GM12872 (cell line): ENCODE results near the gene CYP4F8.

ENCODE experiments used
- TF ChIP-seq, protein P1 (sequence below): IDR thresholded peaks from 3 replicates; pipeline ENCODE4 v1.5.1; 2011; ENCODE audit warnings: low read depth, mild to moderate bottlenecking, low read length, moderate library complexity; ENCODE audit not compliant: insufficient read depth

CYP4F8 gene

DNA sequence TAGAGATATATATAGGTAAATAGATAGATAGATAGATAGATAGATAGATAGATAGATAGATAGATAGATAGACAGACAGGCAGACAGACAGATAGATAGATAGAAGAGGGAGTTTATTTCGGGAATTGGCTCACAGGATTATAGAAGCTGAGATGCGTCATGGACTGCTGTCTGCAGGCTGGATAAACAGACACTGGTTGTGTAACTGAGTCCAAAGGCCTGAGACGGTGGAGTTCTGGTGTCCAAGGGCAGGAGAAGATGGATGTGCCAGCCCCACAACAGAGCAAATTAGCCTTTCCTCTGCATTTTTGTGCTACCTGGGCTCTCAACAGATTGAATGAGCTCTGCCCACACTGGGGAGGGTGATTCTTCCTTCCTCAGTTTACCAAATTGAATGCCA, 28.4 kb downstream of the CYP4F8 start:
- TF ChIP-seq, protein P1, sequence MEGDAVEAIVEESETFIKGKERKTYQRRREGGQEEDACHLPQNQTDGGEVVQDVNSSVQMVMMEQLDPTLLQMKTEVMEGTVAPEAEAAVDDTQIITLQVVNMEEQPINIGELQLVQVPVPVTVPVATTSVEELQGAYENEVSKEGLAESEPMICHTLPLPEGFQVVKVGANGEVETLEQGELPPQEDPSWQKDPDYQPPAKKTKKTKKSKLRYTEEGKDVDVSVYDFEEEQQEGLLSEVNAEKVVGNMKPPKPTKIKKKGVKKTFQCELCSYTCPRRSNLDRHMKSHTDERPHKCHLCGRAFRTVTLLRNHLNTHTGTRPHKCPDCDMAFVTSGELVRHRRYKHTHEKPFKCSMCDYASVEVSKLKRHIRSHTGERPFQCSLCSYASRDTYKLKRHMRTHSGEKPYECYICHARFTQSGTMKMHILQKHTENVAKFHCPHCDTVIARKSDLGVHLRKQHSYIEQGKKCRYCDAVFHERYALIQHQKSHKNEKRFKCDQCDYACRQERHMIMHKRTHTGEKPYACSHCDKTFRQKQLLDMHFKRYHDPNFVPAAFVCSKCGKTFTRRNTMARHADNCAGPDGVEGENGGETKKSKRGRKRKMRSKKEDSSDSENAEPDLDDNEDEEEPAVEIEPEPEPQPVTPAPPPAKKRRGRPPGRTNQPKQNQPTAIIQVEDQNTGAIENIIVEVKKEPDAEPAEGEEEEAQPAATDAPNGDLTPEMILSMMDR, result no peak

- TF ChIP-seq, protein P1, result no peak
Measured at GRCh38 chr19:15644066-15644741, 29.2 kb downstream of the CYP4F8 start.

GRCh38 chr19:15644816-15645215, 29.8 kb downstream of the CYP4F8 start:
- TF ChIP-seq, protein P1, result no peak

- TF ChIP-seq, protein P1, result no peak
Measured at GRCh38 chr19:15649526-15649925, 34.5 kb downstream of the CYP4F8 start.

- TF ChIP-seq, protein P1, result no peak
Measured at GRCh38 chr19:15651791-15652190, 36.8 kb downstream of the CYP4F8 start.

- TF ChIP-seq, protein P1, result no peak
Measured at GRCh38 chr19:15652559-15653278, 37.7 kb downstream of the CYP4F8 start.

DNA sequence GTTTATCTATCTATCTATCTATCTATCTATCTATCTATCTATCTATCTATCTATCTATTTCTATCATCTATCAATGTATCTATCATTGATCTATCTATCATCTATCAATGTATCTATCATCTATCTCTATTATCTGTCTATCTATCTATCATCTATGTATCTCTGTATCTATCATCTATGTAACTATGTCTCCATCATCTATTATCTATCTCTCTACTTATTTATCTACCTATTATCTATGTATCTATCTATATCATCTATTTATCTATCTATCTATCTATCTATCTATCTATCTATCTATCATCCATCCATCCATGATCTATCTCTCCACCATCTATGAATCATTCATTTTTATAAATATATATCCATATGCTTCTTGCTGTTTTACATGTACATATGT, 41.4 kb downstream of the CYP4F8 start:
- TF ChIP-seq, protein P1, result no peak
